Measurements from ENCODE around the gene ZNF740. TPM values are rescaled to one million over a fixed set of nuclear protein-coding genes. Genes with fewer than 3 reads are reported as not detected.

ZNF740 gene
- total and polyA plus RNA-seq, 2 of the 4 experiments (the other 2 are of a cell fraction), result 13.1 to 14.0 TPM

- Histone ChIP-seq H3K9ac (ENCODE audit: low read depth, low read length) (no peak overlapping the region; the same call in 1 of the 2 replicates), H3K79me1 (ENCODE audit: low read depth in 1 of 2, low read length in 2 of 2) (peaks cover 0 to 24% of the 10 kb centered on the region in 2 experiments; a peak in 2 of 4 replicates), H2AK5ac (ENCODE audit: low read depth, low read length) (peak overlapping the region; percentile 59), H2BK15ac (ENCODE audit: low read depth, low read length) (peak overlapping the region; percentile 78; the same call in 1 of the 3 replicates), H2AK9ac (replicated peaks; ENCODE audit: low read depth, low read length, poor library complexity) (peak overlapping the region; percentile 65), H3K4me3 (ENCODE audit: insufficient read depth, low read depth, low read length) (no peak overlapping the region), H3K36me3 (ENCODE audit: control insufficient read depth, insufficient read depth, low read length) (peaks cover 22% of the 10 kb centered on the region), H2AFZ (replicated peaks; ENCODE audit: low read length, poor library complexity) (peak overlapping the region; percentile 61), H4K91ac (ENCODE audit: insufficient read depth, low read depth, low read length) (no peak overlapping the region), H2BK20ac (ENCODE audit: low read depth, low read length) (no peak overlapping the region), H3K23ac (ENCODE audit: low read depth, low read length) (no peak overlapping the region), H4K5ac (ENCODE audit: low read depth, low read length) (no peak overlapping the region), H3K56ac (ENCODE audit: extremely low read depth, insufficient read depth, low read length) (no peak overlapping the region), H4K8ac (ENCODE audit: low read depth in 2 of 2, low read length in 2 of 2) (peak overlapping the region; percentile 16 to 60; a peak in 2 of 4 replicates), H3K27ac (ENCODE audit: insufficient read depth, low read length) (no peak overlapping the region), H3K18ac (ENCODE audit: low read depth, low read length) (no peak overlapping the region), H3K4ac (ENCODE audit: low read depth, low read length) (peak overlapping the region; percentile 50; the same call in 1 of the 2 replicates), H3K14ac (replicated peaks; ENCODE audit: low read depth, low read length) (peak overlapping the region; percentile 70), H3K9me3 (ENCODE audit: control insufficient read depth, insufficient read depth, low read length) (no peaks in the 10 kb centered on the region), H3K4me2 (ENCODE audit: low read depth, low read length) (no peak overlapping the region), H2BK120ac (ENCODE audit: low read depth, low read length) (peak overlapping the region; percentile 11; the same call in 1 of the 2 replicates), H3K9me1 (ENCODE audit: insufficient read depth, low read length) (peaks cover 22% of the 10 kb centered on the region), H3K4me1 (ENCODE audit: control insufficient read depth, insufficient read depth, low read length) (peaks cover 19% of the 10 kb centered on the region), H4K20me1 (ENCODE audit: insufficient read depth, low read length) (no peaks in the 10 kb centered on the region), H2BK5ac (ENCODE audit: low read depth, low read length, poor library complexity, severe bottlenecking) (peak overlapping the region; percentile 0), H3K27me3 (ENCODE audit: control insufficient read depth, insufficient read depth, low read length) (no peaks in the 10 kb centered on the region)
- TF ChIP-seq RAD21 (IDR thresholded peaks at IDR 0.05; ENCODE audit: low read length) (no peak), CEBPB (IDR thresholded peaks at IDR 0.05; ENCODE audit: low read depth, low read length) (no peak), CTCF (conservative IDR thresholded peaks at IDR 0.05; ENCODE audit: low read depth, low read length) (no peak), MXI1 (IDR thresholded peaks at IDR 0.05; ENCODE audit: borderline replicate concordance, low read depth, low read length) (no peak), SMC3 (IDR thresholded peaks at IDR 0.05; ENCODE audit: low read depth, low read length) (no peak), FOS (IDR thresholded peaks at IDR 0.05; ENCODE audit: low read depth, low read length) (no peak), BHLHE40 (IDR thresholded peaks at IDR 0.05; ENCODE audit: low read depth, low read length) (no peak), RFX5 (IDR thresholded peaks at IDR 0.05; ENCODE audit: low read depth, low read length) (no peak), RCOR1 (IDR thresholded peaks at IDR 0.05; ENCODE audit: insufficient replicate concordance, low read length) (no peak), MAZ (IDR thresholded peaks at IDR 0.05; ENCODE audit: borderline replicate concordance, low read depth, low read length) (no peak), ELK1 (IDR thresholded peaks at IDR 0.05; ENCODE audit: borderline replicate concordance, low read depth, low read length) (no peak), CHD1 (IDR thresholded peaks at IDR 0.05; ENCODE audit: low read depth, low read length) (no peak), USF2 (IDR thresholded peaks at IDR 0.05; ENCODE audit: low read depth, low read length) (no peak), NFE2L2 (IDR thresholded peaks at IDR 0.05; ENCODE audit: low read depth, low read length) (no peak), POLR2A (IDR thresholded peaks at IDR 0.05; ENCODE audit: low read depth, low read length) (no peak)
- no peak for ATAC-seq (ENCODE audit: low read depth)
- no peak for DNase-seq
- CTCF ChIA-PET, result interaction anchor here (0.6 to 1.5 kb wide), 2 partner anchors 12 to 216 kb away, joined by 3 to 6 read pairs; no protein-coding TSS in a partner anchor
- in situ Hi-C loops (cut with MboI; ENCODE audit: low sequenced_read_pairs), result no loop called here
- WGBS, 2 experiments (ENCODE audit: extremely low coverage in 2 of 2, insufficient read length in 1 of 2), result no CpG with 5 or more reads among the region's 10 CpGs
- dilution Hi-C loops (cut with HindIII; ENCODE audit: low sequenced_read_pairs, unreplicated experiment), result no loop called here
- no TSS peak for BruUV-seq (replicated peaks)
- POLR2A ChIA-PET (ENCODE audit: unreplicated experiment), result no interaction called here
- intact Hi-C loops (cut with micrococcal nuclease), result no loop called here
Observed at GRCh38 chr12:53171725-53172329, 8.7 kb upstream of the ZNF740 start.
